B cell (primary cell): ENCODE results near the gene PIGO. TPM values are rescaled to one million over a fixed set of nuclear protein-coding genes. Genes with fewer than 3 reads are reported as not detected.

Source experiments
- ATAC-seq: fragments of 200-7000 bp; cut with Tn5 transposase; one replicate; pipeline ENCODE4 v1.10.0; 2021; ENCODE audit warnings: low read depth, mild to moderate bottlenecking, moderate number of reproducible peaks, moderate library complexity
- CTCF ChIA-PET: fragments of 350-600 bp; sonication (Branson Sonifier 250); formaldehyde crosslinking; loops from one replicate; lab custom pipeline; 2021; ENCODE audit warnings: antibody characterized with exemption, inconsistent platforms; lab: Charles Lee
- POLR2A ChIA-PET: fragments of 350-600 bp; sonication (Branson Sonifier 250); formaldehyde crosslinking; loops from one replicate; lab custom pipeline; 2021; ENCODE audit warnings: antibody characterized with exemption; lab: Charles Lee
- DNase-seq: peaks from one replicate; pipeline ENCODE4 v3.0.0; 2013
- H2AFZ ChIP-seq: 2 replicates; pipeline ENCODE4 v1.6.1; 2012; ENCODE audit warnings: mild to moderate bottlenecking, low read depth, low read length; ENCODE audit not compliant: insufficient read depth, poor library complexity, severe bottlenecking
- H3K27ac ChIP-seq, 2 donors: 1 replicate in 1 of 2; 2 replicates in 1 of 2; pipeline ENCODE4 v1.5.1; 2012 to 2013; ENCODE audit warnings: low read length in 2 of 2, mild to moderate bottlenecking in 2 of 2, moderate library complexity in 1 of 2
- H3K27me3 ChIP-seq, 4 experiments: fragments of 200-600 bp in 1 of 4; sonication (generic) in 1 of 4; replicated peaks in 1 of 4; 1 replicate in 2 of 4; 2 replicates in 2 of 4; pipeline versions ENCODE4 v1.6.1 to v1.7.0; 2013 to 2016; ENCODE audit warnings: low read length in 3 of 4, mild to moderate bottlenecking in 2 of 4, mixed read lengths in 1 of 4, moderate library complexity in 1 of 4; ENCODE audit not compliant: insufficient read depth in 4 of 4, control insufficient read depth in 3 of 4; ENCODE audit errors: control extremely low read depth in 1 of 4
- H3K36me3 ChIP-seq, 2 experiments: replicated peaks in 1 of 2; 1 replicate in 1 of 2; 2 replicates in 1 of 2; pipeline versions ENCODE4 v1.6.1 to v1.7.1; 2013; ENCODE audit warnings: low read length in 1 of 2; ENCODE audit not compliant: insufficient read depth in 2 of 2, control insufficient read depth in 1 of 2; ENCODE audit errors: control extremely low read depth in 1 of 2, extremely low read depth in 1 of 2
- H3K4me1 ChIP-seq, 2 donors: fragments of 200-600 bp in 1 of 2; sonication (generic) in 1 of 2; 1 replicate in 1 of 2; 2 replicates in 1 of 2; pipeline versions ENCODE4 v1.5.1 to v1.6.1; 2013 to 2017; ENCODE audit warnings: low read length in 2 of 2; ENCODE audit not compliant: control insufficient read depth in 2 of 2, insufficient read depth in 2 of 2
- H3K4me2 ChIP-seq: replicated peaks from 2 replicates; pipeline ENCODE3; 2012; ENCODE audit warnings: mild to moderate bottlenecking, low read depth, low read length; ENCODE audit not compliant: poor library complexity, severe bottlenecking
- H3K4me3 ChIP-seq, 5 experiments: fragments of 200-600 bp in 1 of 5; sonication (generic) in 1 of 5; 1 replicate in 3 of 5; 2 replicates in 2 of 5; pipeline versions ENCODE4 v1.5.1 to v1.7.0; 2011 to 2016; ENCODE audit warnings: low read length in 4 of 5, mild to moderate bottlenecking in 4 of 5, low read depth in 2 of 5, control low read depth in 1 of 5, moderate library complexity in 1 of 5; ENCODE audit not compliant: insufficient read depth in 1 of 5; ENCODE audit errors: control extremely low read depth in 1 of 5, extremely low read depth in 1 of 5
- H3K79me2 ChIP-seq: fragments of 200-600 bp; sonication (generic); one replicate; pipeline ENCODE4 v1.6.0; 2016; ENCODE audit warnings: low read length; ENCODE audit not compliant: control insufficient read depth, insufficient read depth
- H3K9ac ChIP-seq: fragments of 200-600 bp; sonication (generic); 2 replicates; pipeline ENCODE4 v1.6.1; 2017; ENCODE audit warnings: mild to moderate bottlenecking, low read length, moderate library complexity
- H3K9me3 ChIP-seq, 3 donors: one replicate each; pipeline versions ENCODE4 v1.6.1 to v1.7.1; 2013; ENCODE audit warnings: low read length in 2 of 3; ENCODE audit not compliant: control insufficient read depth in 2 of 3, insufficient read depth in 1 of 3; ENCODE audit errors: control extremely low read depth in 1 of 3
- H4K20me1 ChIP-seq: 2 replicates; pipeline ENCODE4 v1.6.0; 2012; ENCODE audit warnings: mild to moderate bottlenecking, low read length; ENCODE audit not compliant: insufficient read depth, control insufficient read depth, poor library complexity, severe bottlenecking
- H3K27ac Mint-ChIP-seq: one replicate; pipeline ENCODE4 v1.8.0; 2021; ENCODE audit warnings: mixed read lengths
- H3K27me3 Mint-ChIP-seq: one replicate; pipeline ENCODE4 v1.8.0; 2021; ENCODE audit warnings: mixed read lengths
- H3K4me1 Mint-ChIP-seq: one replicate; pipeline ENCODE4 v1.8.0; 2021; ENCODE audit warnings: mixed read lengths
- H3K4me3 Mint-ChIP-seq: one replicate; pipeline ENCODE4 v1.8.0; 2021; ENCODE audit warnings: mixed read lengths
- H3K9me3 Mint-ChIP-seq: one replicate; pipeline ENCODE4 v1.8.0; 2022; ENCODE audit warnings: mixed read lengths; ENCODE audit not compliant: insufficient read depth
- EZH2 ChIP-seq: IDR thresholded peaks from 2 replicates; pipeline ENCODE4 v1.6.1; 2012; ENCODE audit warnings: borderline replicate concordance, low read depth, mild to moderate bottlenecking, moderate library complexity, low read length; ENCODE audit not compliant: insufficient read depth, poor library complexity, severe bottlenecking
- WGBS: methylation state at CpG from one replicate; pipeline ENCODE4 v1.1.5; 2013; ENCODE audit warnings: missing lambda C conversion rate; ENCODE audit not compliant: insufficient coverage; 5-methylcytosine and 5-hydroxymethylcytosine counted together
- intact Hi-C: fragments of 100-400 bp; cut with micrococcal nuclease; formaldehyde crosslinking; loops from one replicate; pipeline ENCODE4 v1.10.0; 2022
- polyA plus RNA-seq: library from polyadenylated mRNA; depleted of rRNA; stranded (reverse); fragments of >200 nt; gene quantifications from 2 replicates; pipeline ENCODE4 v1.2.3, GENCODE V29; 2012
- total RNA-seq, 2 donors: library from RNA; stranded (reverse); fragments of 120-200 nt in 1 of 2; gene quantifications; 1 replicate in 1 of 2; 2 replicates in 1 of 2; pipeline versions ENCODE4 v1.2.3 to v1.2.4, GENCODE V29; 2013 to 2022
- TF ChIP-seq, protein P1 (sequence below): fragments of 200-600 bp; IDR thresholded peaks from one replicate; pipeline ENCODE4 v1.8.0; 2022; ENCODE audit warnings: antibody characterized with exemption, mild to moderate bottlenecking

PIGO gene
- total and polyA plus RNA-seq, 2 donors (not counting 1 experiment from before 2014, with no cell fraction given) = 25.7 to 32.5 TPM

DNA sequence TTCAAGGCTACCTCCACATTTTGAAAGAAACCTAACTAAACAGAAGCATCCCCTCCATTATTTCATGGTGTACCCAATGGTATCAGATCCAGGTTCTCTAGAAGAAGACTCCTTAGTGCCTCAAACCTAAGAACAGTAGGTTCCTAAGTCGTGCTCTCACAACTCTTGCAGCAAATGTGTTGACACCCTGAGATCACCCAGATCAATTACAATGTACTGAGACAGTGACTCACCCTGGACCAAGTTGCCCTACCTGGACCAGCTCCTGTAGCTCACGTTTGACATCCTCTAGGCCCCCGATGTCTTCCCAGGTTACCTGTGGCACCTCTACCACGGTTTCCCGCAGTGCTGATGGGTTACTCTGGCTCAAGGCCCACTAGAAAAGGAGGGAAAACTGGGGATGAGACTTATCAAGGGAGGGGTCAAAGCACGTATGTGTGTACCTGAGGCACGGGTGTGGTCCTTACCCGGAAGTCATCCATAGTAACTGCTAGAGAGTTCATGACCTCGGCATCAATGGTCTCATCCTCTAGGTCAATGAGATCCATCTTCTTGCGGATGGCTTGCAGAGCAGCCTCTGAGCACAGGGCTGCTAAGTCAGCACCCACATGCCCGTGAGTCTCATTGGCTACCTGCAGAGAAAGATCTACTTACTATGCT lies 35.7 kb downstream of the PIGO start:
- Histone ChIP-seq H2AFZ (no peak overlapping the region), H3K4me1 (no peaks in the 10 kb centered on the region), H3K79me2 (peaks cover 27% of the 10 kb centered on the region), H3K9ac (no peak overlapping the region), H4K20me1 (peaks cover 74% of the 10 kb centered on the region), H3K4me3 (no peak overlapping the region), H3K27me3 (no peaks in the 10 kb centered on the region), H3K9me3 (no peaks in the 10 kb centered on the region), H3K36me3 (peaks cover 26 to 97% of the 10 kb centered on the region in 2 experiments), H3K4me2 (no peak overlapping the region), H3K27ac (no peak overlapping the region)
- ATAC-seq (no peak), DNase-seq (no peak)
- H3K4me3 Mint-ChIP-seq = no peak overlapping the region
- no peak overlapping the region for H3K27ac Mint-ChIP-seq
- no peaks in the 10 kb centered on the region for H3K9me3 Mint-ChIP-seq
- ChIA-PET POLR2A (no interaction called here), CTCF (interaction anchor here (2.2 kb wide), 1 partner anchor 9 kb away, joined by 8 read pairs; no protein-coding TSS in a partner anchor)
- no peaks in the 10 kb centered on the region for H3K4me1 Mint-ChIP-seq
- TF ChIP-seq, protein P1, sequence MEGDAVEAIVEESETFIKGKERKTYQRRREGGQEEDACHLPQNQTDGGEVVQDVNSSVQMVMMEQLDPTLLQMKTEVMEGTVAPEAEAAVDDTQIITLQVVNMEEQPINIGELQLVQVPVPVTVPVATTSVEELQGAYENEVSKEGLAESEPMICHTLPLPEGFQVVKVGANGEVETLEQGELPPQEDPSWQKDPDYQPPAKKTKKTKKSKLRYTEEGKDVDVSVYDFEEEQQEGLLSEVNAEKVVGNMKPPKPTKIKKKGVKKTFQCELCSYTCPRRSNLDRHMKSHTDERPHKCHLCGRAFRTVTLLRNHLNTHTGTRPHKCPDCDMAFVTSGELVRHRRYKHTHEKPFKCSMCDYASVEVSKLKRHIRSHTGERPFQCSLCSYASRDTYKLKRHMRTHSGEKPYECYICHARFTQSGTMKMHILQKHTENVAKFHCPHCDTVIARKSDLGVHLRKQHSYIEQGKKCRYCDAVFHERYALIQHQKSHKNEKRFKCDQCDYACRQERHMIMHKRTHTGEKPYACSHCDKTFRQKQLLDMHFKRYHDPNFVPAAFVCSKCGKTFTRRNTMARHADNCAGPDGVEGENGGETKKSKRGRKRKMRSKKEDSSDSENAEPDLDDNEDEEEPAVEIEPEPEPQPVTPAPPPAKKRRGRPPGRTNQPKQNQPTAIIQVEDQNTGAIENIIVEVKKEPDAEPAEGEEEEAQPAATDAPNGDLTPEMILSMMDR = no peak
- no peaks in the 10 kb centered on the region for H3K27me3 Mint-ChIP-seq
- intact Hi-C loops = no loop called here
- 97% methylated on average over 11 of the region's 11 CpGs for WGBS

DNA sequence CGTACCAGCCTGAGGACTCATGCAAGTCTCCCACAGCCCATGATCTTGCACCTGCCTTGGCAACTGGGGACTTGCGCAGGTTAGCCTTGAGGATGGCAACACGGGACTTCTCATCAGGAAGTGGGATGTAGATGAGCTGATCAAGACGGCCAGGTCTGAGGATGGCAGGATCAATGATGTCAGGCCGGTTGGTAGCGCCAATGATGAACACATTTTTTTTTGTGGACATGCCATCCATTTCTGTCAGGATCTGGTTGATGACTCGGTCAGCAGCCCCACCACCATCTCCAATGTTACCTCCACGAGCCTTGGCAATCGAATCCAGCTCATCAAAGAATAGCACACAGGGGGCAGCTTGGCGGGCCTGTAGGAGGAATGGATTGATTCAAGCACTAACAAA lies 37.0 kb downstream of the PIGO start:
- no peak for DNase-seq
- H3K9me3 ChIP-seq = no peaks in the 10 kb centered on the region
- H3K27me3 ChIP-seq = no peaks in the 10 kb centered on the region
- H4K20me1 ChIP-seq = peaks cover 61% of the 10 kb centered on the region
- H3K4me2 ChIP-seq = no peak overlapping the region
- no peaks in the 10 kb centered on the region for H3K9me3 Mint-ChIP-seq
- WGBS = 92% methylated on average over 7 of the region's 10 CpGs
- no peak overlapping the region for H3K27ac Mint-ChIP-seq
- H3K27me3 Mint-ChIP-seq = no peaks in the 10 kb centered on the region
- peaks cover 17% of the 10 kb centered on the region for H3K79me2 ChIP-seq
- TF ChIP-seq, protein P1 = no peak
- TF ChIP-seq EZH2 = no peak
- H3K4me1 ChIP-seq = no peaks in the 10 kb centered on the region
- no peak overlapping the region for H3K27ac ChIP-seq
- POLR2A ChIA-PET = no interaction called here
- no peak overlapping the region for H3K4me3 ChIP-seq
- H3K4me3 Mint-ChIP-seq = no peak overlapping the region
- ATAC-seq = no peak
- no peak overlapping the region for H2AFZ ChIP-seq
- intact Hi-C loops = no loop called here
- H3K36me3 ChIP-seq = peaks cover 25 to 96% of the 10 kb centered on the region in 2 experiments
- CTCF ChIA-PET = interaction anchor here (2.0 kb wide), 1 partner anchor 12 kb away, joined by 5 read pairs; no protein-coding TSS in a partner anchor
- no peak overlapping the region for H3K9ac ChIP-seq
- H3K4me1 Mint-ChIP-seq = no peaks in the 10 kb centered on the region
